TTC549 (cell line): Measurements from ENCODE around the gene SLC12A2.

ENCODE experiments used
- FAIRE-seq: peaks from 2 replicates; lab custom pipeline; 2012; peaks lifted over from hg19 to GRCh38; lab: Jason Lieb, UNC

Gene SLC12A2

GRCh38 chr5:128097781-128098180 is 14.2 kb downstream of the SLC12A2 start:
- no peak for FAIRE-seq

GRCh38 chr5:128099944-128100343 is 16.4 kb downstream of the SLC12A2 start:
- no peak for FAIRE-seq

- FAIRE-seq: no peak
These were observed 17.4 kb downstream of the SLC12A2 start for GRCh38 chr5:128100860-128101557.

GRCh38 chr5:128101676-128102075 is 18.1 kb downstream of the SLC12A2 start:
- no peak for FAIRE-seq

- no peak for FAIRE-seq
These were observed 21.6 kb downstream of the SLC12A2 start for GRCh38 chr5:128105203-128105602.

- FAIRE-seq: no peak
These were observed 25.6 kb downstream of the SLC12A2 start for GRCh38 chr5:128109138-128109537.

- no peak for FAIRE-seq
These were observed 26.2 kb downstream of the SLC12A2 start for GRCh38 chr5:128109766-128110165.

- no peak for FAIRE-seq
These were observed 28.4 kb downstream of the SLC12A2 start for GRCh38 chr5:128111818-128112448.

- no peak for FAIRE-seq
These were observed 32.9 kb downstream of the SLC12A2 start for GRCh38 chr5:128116445-128116844.

- FAIRE-seq: no peak
These were observed 34.6 kb downstream of the SLC12A2 start for GRCh38 chr5:128118214-128118613.

- no peak for FAIRE-seq
These were observed 38.1 kb downstream of the SLC12A2 start for GRCh38 chr5:128121651-128122050.

- FAIRE-seq: no peak
These were observed 40.4 kb downstream of the SLC12A2 start for GRCh38 chr5:128123936-128124335.

- no peak for FAIRE-seq
These were observed 42.7 kb downstream of the SLC12A2 start for GRCh38 chr5:128126241-128126640.

GRCh38 chr5:128132499-128132898 is 48.9 kb downstream of the SLC12A2 start:
- no peak for FAIRE-seq

- no peak for FAIRE-seq
These were observed 51.7 kb downstream of the SLC12A2 start for GRCh38 chr5:128135286-128135685.

GRCh38 chr5:128143911-128144310 is 60.3 kb downstream of the SLC12A2 start:
- no peak for FAIRE-seq

GRCh38 chr5:128144491-128144890 is 60.9 kb downstream of the SLC12A2 start:
- FAIRE-seq: no peak

- no peak for FAIRE-seq
These were observed 63.1 kb downstream of the SLC12A2 start for GRCh38 chr5:128146671-128147070.

- FAIRE-seq: no peak
These were observed 71.4 kb downstream of the SLC12A2 start for GRCh38 chr5:128154943-128155342.

GRCh38 chr5:128155776-128156175 is 72.2 kb downstream of the SLC12A2 start:
- no peak for FAIRE-seq

GRCh38 chr5:128156521-128156920 is 73.0 kb downstream of the SLC12A2 start:
- FAIRE-seq: no peak

GRCh38 chr5:128158342-128158741 is 74.8 kb downstream of the SLC12A2 start:
- no peak for FAIRE-seq

GRCh38 chr5:128163991-128164390 is 80.4 kb downstream of the SLC12A2 start:
- FAIRE-seq: no peak

- FAIRE-seq: no peak
These were observed 85.9 kb downstream of the SLC12A2 start for GRCh38 chr5:128169401-128170017.
